Measurements from ENCODE around the gene FH.

Gene FH

DNA sequence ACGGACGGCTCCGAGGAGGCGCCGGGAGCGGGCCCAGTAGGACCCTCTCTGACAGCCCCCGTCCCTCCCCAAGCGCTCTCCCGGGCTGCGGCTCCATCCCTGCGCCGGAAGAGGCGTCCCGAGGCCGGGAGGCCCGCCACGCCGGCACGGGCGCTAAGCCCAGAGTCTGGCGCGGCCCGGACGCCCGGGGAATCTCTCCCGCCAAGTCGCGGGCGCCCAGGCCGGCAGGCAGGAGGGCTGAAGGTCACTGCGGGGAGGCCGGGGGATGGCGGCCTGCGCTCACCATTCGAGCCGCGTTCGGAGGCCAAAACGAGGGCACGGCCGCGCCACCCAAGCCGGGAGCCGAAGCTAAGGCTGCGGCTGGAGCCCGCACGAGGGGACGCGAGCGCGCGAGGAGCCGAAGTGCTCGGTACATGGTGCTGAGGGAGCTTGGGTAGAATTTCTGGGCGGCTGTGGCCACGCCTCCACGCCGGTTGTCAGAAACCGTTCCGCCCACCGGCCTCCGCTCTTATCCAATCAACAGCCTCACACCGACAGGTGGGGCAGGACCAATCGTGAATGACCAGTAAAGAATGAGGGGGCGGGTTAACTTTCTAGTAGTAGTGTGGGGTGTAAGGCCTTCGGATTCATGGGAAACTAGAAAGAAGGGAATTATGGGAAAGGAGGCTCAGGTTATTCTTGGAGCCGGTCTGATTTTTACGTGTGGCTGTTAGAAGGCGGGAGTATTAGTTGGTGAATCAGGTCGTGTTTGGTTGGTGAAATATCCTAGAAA lies at the start of gene FH:
FH (minus strand) TSS at position 448 of the 772 bp plus-strand sequence; CDS start at position 415, 33 bp downstream.
- peak; percentile 96 for DNase-seq

DNA sequence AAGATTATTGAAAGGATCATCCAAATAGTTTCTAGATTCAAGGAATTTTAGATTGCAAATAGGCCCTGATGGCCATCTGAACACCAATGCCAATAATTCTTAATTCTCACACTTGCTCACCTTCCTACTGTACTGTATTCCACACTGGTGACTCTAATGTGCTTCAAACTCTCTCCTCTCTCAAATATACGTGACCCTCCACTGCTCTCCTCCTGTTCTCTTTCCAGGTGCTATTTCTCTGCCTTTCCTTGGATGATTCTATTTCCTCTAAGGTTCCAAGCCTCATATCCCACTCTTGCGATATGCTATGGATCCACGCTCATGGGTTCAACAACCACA lies 41.3 kb upstream of the FH start:
- no peak for DNase-seq

DNA sequence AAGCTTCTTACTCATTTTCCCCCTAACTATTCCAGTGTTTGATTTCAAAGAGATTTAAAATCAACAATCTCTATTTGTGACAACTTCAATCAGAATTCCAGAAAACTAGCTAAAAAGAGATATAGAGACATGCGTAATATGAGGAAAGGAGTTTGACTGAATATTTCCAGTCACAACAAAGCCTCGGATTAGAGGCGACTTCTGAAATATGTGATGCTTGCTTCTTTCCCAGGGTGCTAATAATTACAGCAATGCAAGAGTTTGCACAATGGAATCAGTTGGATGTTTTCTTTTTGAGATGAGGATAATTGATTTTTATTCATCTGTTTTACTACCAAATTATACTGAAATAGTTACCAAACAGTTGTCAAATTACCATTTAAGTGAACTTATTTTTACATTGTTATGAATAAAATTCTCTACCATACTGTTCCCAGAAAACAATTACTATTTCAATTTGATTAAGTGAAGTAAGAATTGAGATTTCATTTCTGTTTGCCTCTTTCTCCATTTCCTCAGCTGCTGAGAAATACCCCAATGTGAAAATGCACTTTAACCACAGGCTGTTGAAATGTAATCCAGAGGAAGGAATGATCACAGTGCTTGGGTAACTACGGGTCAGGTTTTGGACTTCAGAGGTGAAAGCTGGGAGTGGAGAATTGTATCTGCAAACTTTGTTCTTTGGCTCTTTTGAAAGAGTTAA lies 40.7 kb upstream of the FH start:
- no peak for DNase-seq

DNA sequence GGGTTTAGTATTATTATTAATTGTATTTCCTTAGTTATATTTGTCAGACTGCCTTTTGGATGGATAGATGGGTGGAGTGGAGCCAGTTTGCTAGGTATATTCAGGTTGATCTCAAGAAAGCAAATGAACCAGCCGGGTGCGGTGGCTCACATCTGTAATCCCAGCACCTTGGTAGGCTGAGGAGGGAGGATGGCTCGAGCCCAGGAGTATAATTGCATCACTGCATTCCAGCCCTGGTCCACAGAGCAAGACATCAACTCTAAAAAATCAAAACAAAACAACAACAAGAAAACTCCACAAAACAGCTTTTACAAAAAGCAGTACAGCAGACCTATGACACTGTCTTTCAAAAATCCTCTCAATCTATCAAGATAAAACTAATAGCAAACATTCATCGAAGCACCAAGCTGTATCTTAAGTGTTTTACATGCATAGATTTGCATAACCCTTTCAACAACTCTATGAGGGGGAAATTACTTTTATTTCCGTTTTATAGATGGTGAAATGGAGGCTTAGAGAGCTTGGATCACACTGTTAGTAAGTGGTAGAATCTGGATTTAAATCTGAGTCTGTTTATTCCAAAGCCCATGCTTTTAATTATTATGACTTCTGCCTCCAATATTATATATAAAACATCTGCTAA lies 38.1 kb upstream of the FH start:
- DNase-seq, result no peak

DNA sequence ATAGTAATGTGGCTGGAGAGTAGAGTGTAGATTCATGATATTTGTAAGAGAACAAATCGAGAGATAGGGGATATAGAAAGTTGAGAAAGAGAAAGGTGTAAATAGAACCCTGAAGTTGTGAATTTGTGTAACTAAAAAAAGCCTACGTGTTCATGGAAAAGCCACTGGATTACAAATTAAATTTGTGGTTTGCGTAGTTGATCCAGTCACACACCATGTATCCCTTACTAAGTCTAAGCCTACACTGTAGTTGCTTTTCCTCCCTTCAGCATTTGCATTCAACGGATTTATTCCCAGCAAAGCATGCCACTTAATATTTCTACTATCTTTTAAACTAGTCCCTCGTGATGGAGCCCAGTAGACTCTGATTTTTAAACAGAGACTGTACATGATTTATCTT lies 37.5 kb upstream of the FH start:
- DNase-seq, result no peak

DNA sequence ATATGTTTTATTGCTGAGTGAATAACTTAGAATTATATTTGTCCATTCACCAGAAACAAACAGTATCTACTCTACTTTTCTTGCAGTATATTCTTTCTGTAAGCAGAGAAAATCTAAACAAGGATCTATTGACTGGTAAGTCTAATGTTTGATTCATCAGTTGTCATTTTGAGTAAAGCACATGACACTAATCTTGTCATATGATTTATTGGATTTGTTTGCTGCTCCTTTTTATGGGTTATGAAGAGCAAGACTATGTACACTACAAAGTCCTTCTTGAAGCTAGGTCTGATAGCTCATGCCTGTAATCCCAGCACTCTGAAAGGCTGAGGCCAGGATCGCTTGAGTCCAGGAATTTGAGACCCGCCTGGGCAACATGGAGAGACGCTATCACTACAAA lies 36.0 kb upstream of the FH start:
- DNase-seq, result no peak

DNA sequence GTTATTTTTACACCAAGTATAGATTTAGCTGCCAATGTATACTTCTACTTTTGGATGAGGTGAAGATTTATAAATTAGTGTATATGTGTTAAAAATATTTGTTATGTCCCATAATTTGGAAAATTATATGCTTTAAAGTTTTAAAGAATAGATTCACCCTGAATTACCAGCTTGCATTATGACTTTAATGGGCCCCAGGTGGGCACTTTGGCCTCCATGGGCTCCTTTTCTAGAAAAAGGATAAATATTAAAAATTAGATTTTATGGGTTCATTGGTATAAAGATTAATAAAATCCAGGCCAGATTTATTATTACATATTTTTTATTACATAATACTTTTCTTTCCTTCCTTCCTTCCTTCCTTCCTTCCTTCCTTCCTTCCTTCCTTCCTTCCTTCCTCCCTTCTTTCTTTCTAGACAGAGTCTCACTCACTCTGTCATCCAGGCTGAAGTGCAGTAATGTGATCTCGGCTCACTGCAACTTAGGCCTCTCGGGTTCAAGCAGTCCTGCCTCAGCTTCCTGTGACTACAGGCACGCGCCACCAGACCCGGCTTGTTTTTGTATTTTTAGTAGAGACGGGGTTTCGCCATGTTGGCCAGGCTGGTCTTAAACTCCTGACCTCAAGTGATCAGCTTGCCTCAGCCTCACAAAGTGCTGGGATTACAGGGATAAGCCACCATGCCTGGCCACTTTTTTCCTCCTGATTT lies 34.5 kb upstream of the FH start:
- DNase-seq, result no peak

DNA sequence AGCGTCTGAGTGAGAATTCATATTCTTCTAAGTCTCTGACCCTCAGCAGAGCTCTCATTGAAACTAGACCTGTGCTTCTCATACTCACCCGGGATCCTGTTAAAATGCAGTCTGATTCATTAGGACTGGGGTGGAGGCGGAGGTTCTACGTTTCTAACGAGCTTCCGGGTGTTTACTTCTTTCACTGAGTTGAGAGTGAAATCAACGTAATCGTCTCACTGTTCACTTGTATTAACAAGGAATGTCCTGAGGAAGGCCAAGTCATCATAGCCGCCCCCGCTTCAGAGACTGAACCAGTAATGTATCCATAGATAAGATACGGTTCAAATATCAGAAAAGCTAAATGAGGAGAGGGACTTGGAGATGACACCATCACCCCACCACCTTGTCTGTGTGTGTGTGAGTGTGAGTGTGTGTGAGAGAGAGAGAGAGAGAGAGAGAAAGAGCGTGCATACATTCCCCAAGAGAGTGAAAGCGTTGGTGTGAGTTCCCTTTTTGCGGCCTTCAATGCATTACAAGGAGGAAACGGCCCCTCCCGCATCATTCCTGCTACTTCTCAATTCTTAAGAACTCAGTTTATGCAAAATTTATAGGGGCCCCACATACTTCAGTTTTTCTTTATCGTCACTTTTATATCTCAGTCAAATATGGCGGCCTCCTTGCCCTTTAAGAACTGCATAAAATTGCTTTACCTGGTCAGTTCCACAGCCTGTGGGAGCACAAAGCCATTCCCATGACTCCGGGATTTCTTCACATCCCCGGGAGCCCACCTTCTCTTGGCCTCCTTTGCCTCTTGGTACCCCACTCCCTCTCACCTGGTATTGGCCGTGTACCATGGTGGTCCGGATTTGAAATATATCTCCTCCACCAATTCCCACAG lies 32.4 kb upstream of the FH start:
- DNase-seq, result peak; percentile 78

DNA sequence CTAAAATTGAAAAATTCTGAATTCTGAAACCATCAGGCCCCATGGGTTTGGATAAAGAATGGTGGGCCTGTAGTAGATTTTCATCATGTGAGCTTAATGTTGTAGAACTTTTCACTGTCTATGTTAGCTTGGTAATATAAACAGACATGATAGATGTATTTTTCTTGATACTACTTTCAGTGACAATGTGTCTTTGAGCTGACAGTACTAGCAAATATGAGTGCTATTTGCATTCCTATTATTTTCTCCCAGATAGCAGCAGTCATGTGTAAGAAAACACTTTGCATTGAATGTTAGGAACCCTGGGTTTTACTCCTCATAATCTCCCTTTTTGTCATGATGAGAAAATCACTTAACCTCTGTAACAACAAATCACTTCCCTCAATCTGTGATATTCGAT lies 30.8 kb upstream of the FH start:
- DNase-seq, result no peak

DNA sequence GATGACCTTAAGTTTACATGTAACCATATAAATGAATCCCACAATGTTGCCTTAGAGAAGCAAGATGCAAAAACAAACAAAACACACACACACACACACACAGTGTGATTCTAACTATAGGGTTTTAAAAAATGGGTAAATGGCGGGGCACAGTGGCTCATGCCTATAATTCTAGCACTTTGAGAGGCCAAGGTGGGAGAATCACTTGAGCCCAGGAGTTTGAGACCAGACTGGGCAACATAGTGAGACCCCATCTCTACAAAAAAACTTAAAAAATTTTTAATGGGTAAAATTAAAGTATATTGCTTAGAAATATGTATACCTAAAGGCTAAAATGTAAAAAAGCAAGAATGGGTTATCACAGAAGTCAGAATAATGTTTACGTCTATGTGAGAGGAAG lies 28.5 kb upstream of the FH start:
- no peak for DNase-seq

DNA sequence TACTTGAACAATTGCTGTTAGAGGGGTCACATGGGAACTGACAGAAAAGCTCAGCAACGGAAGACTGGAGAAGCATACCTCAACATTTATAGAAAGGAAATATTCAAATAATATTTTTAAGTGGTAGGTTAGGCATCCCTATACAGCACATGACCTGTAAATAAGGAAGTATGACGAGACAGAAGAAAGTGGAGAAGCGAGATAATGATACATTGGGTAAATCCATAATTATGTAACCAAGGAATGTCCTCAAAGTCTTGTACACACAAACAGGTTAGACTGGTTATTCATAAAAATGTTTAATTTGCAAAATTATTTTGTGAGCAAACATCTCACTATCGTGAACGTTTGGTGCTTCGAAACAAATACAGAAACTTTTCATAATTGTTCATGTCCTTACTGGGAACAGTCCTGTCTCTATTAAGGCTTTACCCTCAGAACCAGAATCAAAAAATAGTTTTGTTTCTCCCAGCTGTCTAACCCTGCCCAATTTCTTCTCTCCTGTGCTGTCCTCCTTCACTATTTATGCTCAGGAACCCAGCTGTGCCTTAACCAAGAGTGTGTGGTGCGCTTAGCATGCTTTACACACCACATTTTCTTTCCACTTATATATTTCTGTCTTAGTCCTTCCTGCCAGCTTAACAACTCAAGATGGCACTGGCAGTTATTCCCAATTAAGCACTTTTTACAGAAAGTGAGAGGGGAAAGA lies 22.8 kb upstream of the FH start:
- DNase-seq, result no peak

DNA sequence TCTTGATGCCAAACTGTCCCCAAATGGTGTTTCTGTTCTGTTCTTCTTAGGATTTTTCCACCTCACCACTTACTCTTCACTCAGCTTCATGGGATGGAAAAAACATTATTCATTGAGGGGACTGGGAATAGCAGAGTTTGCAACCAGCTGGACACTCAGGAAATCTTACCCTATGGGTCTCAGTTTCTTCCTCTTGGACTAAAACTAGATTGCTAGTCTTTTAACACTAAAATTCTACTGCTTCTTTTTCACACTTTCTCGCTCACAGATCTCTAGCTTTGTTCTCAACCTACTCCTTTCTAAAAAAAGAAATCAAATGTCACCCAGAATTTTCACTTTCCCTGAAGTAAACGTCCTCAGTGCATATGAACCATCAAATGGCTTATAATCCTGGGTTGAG lies 17.4 kb upstream of the FH start:
- no peak for DNase-seq

DNA sequence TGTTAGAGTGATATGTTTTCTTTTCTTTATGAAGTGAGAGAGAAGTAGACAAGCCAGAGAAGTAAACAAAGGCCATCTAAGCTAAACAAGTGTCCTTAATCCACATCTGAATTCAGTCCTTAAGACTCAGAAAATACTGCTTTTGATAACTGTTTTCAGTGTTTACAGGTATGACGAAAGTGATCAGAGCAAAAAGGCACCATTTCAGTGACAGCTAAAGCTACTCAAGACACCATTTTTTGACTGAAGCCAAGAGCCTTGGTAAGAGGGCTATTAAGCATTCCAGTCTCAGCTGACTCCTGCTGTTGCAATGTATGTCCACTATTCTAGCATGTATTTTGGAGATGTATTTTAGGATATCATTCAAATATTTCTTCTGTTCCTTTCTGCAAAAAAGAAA lies 16.7 kb upstream of the FH start:
- no peak for DNase-seq

DNA sequence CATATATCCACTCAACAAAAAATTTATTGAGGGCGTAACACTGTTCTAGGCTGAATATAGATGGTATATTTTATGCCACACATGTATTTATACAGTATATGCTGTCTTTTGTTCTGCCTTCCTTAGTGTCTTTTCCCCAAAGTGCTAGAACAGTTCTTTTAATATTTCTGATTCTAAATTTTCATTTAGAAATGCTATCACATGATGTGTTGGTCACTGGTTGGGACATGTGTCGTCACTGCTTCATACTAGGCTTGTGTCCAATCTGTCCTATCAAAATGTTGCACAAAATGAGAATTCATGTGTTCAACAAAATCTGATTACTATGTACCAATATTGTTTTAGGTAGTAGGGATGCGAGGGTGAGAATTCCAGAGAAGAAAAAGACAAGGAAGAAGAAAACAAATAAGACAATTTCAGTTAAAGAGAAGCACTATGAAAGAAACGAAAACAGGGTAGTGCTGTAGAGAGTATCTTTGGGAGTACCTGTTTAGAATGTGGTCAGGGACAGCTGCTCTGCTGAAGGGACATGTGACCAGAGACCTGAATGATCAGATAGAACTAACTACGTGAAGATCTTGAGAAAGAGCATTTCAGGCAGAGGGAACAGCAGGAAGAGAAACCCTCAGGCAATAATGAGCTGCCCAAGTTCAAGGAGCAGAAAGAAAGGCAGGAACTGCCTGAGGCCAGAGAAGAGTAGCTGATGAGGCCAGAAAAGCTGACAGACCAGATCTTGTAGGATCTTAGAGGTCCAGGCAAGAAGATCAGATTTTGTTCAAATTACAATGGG lies 14.0 kb upstream of the FH start:
- no peak for DNase-seq

DNA sequence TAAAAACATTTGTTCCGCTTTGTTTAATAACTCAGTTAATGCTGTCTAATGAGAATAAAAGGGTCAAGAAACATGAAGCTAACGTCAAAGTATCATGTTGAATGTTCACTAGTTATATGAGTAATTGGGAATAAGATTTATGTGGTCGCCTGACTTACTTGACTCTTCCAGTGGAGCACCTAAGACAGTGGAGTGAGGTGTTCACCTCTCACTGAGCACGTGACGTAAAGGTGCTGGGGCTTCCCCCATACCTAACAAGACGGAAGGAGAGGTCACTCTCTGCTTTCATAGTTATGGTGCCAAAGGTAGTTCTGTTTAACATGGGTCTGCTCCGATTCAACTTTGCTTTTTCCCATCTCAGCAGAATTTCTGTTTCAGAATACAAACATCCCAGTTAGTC lies 13.3 kb upstream of the FH start:
- DNase-seq, result no peak

DNA sequence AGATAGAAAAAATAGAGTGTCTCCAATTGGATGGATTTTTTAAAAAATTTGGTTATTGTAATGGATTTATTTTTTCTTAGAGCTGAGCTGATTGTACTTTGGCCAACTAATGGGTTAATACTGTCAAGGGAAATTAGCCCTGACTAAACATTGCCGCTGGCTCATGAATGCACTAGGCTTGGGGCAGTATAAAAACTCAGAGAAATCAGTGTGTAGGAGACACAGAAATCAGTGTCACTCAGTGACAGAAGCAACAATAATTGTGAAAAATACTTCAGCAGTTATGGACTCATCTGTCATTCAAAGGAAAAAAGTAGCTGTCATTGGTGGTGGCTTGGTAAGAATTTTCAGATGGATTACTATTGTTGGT lies 12.6 kb upstream of the FH start, which contains the start of gene KMO:
KMO (plus strand) TSS at position 217 of the 370 bp plus-strand sequence; CDS start at position 284, 67 bp downstream.
- DNase-seq, result no peak

DNA sequence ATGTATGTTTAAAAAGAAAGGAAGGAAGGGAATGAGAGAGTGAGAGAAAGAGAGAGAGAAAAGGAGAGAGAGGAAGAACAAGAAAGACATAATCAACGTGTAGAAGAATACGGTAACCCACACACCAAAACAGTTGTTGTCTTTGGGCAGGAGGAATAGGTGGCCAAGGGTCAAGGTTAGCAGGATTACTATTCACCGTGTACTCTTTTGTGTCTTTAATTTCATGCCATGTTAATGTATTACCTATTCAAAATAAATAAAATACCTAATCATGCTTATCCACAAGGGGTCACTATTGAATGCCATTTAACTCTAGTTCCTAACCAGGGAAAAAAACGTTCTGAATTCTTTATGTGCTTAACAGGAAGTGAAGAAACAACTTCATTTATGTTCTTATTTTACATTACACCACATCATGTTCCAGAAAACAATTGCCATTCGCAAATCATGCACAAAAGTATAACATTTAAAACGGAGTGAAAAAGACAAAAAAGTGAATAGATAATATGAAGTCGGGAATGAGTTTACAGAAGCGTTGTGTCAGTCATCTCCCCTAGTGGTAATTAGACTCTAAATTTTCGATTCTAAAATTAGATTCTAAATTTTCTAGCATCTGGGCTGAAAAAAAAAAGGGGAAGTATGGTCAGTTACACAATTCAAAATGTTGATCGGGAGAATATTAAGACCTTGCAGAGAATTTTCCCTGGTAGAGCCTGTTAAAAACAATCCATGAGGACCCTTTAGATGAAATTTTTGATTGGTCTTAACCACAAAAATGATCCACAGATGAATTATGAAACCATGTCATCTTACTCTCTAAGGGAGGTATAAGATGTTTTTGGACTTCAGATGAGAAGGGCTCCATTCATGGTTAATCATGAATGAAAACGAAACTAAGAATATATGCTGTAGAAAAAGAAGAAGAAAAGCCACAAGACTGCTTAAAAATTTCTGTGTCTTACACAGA lies 11.9 kb upstream of the FH start:
- peak; percentile 95 for DNase-seq

DNA sequence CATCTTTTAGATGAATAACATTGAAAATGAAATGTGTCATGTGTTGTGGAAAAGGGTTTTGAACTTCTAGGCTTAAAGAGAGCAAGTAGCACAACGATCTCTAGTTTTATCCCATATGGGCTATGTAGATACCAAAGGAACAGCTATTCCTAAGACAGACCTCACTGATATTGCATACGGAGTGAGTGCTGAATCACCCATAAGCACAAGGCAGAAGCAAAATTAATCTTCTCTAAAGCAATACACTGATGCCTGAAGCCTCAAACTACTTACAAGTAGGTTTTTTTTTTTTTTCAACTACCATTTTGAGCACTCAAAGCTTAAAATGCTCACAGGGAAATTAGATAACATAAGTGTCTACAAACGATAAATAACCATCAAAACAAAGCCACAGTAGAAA lies 7.6 kb upstream of the FH start:
- no peak for DNase-seq

DNA sequence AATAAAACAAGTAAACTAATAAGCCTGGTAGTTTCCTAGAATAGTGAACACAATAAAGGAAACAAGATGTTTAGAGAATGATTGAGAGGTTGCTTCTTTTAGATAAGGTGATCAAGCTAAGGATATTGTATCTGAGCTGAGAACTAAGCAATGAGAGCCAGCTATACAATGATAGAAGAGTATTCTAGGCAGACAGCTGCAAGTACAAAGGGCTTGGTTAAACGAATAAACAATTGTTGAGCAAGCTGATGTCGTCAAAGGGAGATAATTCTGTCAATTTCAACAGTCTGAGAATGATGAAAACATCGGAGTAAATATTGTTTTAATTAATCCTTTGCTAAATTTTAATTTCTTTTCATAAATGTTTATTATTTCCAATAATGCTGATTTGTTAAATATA lies 5.5 kb upstream of the FH start:
- DNase-seq, result no peak

DNA sequence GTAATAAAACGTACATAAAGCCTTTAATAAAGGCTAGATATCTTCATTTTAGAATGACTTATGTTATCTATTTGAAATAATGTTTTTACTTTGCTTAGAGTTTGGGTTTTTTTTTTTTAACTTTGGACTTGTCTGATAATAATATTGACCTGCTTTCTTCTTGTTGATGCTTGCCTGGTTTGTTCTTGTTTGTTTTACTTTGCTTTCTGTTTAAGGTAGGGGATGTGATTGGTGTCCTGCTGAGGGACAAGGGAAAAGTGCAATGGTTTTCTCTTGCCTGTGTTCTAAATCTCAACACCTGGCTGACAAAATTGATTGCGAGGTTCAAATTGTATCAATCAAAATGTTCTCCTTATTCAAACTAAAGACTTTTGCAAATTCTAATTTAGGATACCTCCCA lies 2.2 kb upstream of the FH start:
- DNase-seq, result no peak

Measured in KG1 (cell line).